Measurements from ENCODE around the gene VSNL1.

The VSNL1 gene

GRCh38 chr2:17627434-17627833 lies 86.9 kb downstream of the VSNL1 start:
- TF ChIP-seq, protein P1, sequence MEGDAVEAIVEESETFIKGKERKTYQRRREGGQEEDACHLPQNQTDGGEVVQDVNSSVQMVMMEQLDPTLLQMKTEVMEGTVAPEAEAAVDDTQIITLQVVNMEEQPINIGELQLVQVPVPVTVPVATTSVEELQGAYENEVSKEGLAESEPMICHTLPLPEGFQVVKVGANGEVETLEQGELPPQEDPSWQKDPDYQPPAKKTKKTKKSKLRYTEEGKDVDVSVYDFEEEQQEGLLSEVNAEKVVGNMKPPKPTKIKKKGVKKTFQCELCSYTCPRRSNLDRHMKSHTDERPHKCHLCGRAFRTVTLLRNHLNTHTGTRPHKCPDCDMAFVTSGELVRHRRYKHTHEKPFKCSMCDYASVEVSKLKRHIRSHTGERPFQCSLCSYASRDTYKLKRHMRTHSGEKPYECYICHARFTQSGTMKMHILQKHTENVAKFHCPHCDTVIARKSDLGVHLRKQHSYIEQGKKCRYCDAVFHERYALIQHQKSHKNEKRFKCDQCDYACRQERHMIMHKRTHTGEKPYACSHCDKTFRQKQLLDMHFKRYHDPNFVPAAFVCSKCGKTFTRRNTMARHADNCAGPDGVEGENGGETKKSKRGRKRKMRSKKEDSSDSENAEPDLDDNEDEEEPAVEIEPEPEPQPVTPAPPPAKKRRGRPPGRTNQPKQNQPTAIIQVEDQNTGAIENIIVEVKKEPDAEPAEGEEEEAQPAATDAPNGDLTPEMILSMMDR (IDR thresholded peaks at IDR 0.05; ENCODE audit: insufficient read depth, low read length, poor library complexity, severe bottlenecking), result no peak
- Histone ChIP-seq H3K4me3 (replicated peaks; ENCODE audit: low read depth, low read length) (no peak overlapping the region), H3K27me3 (replicated peaks; ENCODE audit: control insufficient read depth, insufficient read depth, low read length) (no peaks in the 10 kb centered on the region), H3K36me3 (ENCODE audit: control insufficient read depth, insufficient read depth, low read length) (no peaks in the 10 kb centered on the region)
- no peak for DNase-seq (ENCODE audit: extremely low read depth, insufficient read length)

DNA sequence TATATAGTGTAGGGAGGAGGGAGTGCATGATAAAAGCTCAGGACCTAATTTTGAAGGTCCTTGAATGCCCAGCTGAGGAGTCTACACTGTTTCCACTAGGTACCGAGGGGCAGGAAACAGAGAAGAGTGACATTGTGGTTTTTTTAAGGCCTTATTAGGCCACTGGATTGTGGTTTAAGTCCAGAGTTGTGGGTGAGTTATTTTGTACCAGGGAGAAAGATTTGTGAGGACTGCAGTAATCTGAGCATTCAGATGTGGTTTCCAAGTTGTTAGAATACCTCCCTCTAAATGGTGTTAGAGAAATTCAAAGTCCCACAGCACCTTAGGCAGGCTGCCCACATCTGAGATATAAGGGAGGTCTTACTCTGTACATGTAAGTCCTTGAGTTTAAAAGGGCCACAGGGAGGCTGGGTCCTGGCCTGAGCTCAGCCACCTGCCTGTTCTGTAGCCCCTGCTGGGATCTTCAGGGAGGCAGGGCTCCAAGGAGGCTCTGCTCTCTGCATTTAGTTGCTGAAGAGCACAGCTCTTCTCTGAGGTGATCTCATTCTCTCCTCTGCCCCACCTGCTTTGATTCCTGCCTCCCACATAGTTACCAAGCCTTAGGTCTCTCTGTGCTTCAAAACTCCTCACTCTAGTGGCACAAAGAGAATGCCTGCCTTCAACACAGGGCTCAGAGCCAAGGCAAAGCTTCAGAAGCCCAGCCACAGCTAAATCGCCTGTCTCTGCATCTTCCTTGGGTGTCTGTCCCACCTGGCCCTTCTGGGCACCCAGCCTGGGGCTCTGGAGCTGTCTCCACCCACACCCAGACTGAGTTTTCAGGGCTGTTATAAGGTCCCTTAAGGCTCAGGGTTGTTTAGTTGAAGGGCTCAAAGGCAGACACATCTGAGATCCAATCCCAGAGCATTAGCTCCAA lies 88.1 kb downstream of the VSNL1 start:
- no peak for DNase-seq (ENCODE audit: extremely low read depth, insufficient read length)
- Histone ChIP-seq H3K36me3 (ENCODE audit: control insufficient read depth, insufficient read depth, low read length) (no peaks in the 10 kb centered on the region), H3K4me3 (replicated peaks; ENCODE audit: low read depth, low read length) (no peak overlapping the region), H3K27me3 (replicated peaks; ENCODE audit: control insufficient read depth, insufficient read depth, low read length) (no peaks in the 10 kb centered on the region)
- TF ChIP-seq, protein P1 (IDR thresholded peaks at IDR 0.05; ENCODE audit: insufficient read depth, low read length, poor library complexity, severe bottlenecking), result no peak

DNA sequence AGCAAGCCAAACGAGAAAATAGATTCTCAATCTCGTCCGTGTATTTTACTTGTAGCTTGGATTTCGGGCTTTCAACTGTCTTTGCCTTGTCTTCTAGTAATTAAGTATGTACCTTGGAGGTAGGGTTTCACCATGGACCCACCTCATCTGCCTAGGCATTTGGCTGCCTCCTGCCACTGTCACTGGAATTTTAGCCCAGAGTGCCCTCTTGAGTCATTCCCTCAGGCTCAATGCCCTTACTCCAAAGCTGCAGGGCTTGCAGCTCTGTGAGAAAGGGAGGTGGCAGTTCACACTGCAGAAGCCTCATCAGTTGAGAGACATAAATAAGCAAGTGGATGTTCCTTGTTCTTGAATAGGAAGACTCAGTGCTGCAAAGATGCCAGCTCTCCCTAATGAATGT lies 89.6 kb downstream of the VSNL1 start:
- no peaks in the 10 kb centered on the region for H3K36me3 ChIP-seq (ENCODE audit: control insufficient read depth, insufficient read depth, low read length)
- TF ChIP-seq, protein P1 (IDR thresholded peaks at IDR 0.05; ENCODE audit: insufficient read depth, low read length, poor library complexity, severe bottlenecking), result no peak
- H3K4me3 ChIP-seq (replicated peaks; ENCODE audit: low read depth, low read length), result no peak overlapping the region
- no peaks in the 10 kb centered on the region; the same call in 1 of the 2 replicates for H3K27me3 ChIP-seq (replicated peaks; ENCODE audit: control insufficient read depth, insufficient read depth, low read length)
- DNase-seq (ENCODE audit: extremely low read depth, insufficient read length), result no peak

GRCh38 chr2:17634997-17635396 lies 94.5 kb downstream of the VSNL1 start:
- Histone ChIP-seq H3K36me3 (ENCODE audit: control insufficient read depth, insufficient read depth, low read length) (no peaks in the 10 kb centered on the region), H3K27me3 (replicated peaks; ENCODE audit: control insufficient read depth, insufficient read depth, low read length) (no peaks in the 10 kb centered on the region; the same call in 1 of the 2 replicates), H3K4me3 (replicated peaks; ENCODE audit: low read depth, low read length) (no peak overlapping the region)
- no peak for DNase-seq (ENCODE audit: extremely low read depth, insufficient read length)
- TF ChIP-seq, protein P1 (IDR thresholded peaks at IDR 0.05; ENCODE audit: insufficient read depth, low read length, poor library complexity, severe bottlenecking), result no peak

DNA sequence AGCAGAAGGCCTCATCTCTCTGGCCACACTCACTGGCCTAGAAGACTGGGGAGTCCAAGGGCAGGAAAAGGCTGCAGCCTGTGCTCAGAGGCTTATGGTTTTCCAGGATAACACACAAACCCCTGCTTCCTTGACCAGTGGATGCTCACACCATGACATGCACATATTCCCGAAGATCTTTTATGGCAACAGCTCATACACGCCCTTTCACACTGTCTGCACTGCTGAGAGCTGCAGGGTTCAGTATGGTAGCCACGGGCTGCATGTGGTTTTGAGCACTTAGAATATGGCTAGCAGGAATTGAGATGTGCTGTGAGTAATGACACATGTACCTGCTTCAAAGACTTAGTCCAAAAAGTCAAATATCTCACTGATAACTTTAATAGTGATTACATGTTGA lies 95.8 kb downstream of the VSNL1 start:
- no peaks in the 10 kb centered on the region; the same call in 1 of the 2 replicates for H3K27me3 ChIP-seq (replicated peaks; ENCODE audit: control insufficient read depth, insufficient read depth, low read length)
- H3K36me3 ChIP-seq (ENCODE audit: control insufficient read depth, insufficient read depth, low read length), result no peaks in the 10 kb centered on the region
- no peak for DNase-seq (ENCODE audit: extremely low read depth, insufficient read length)
- no peak overlapping the region for H3K4me3 ChIP-seq (replicated peaks; ENCODE audit: low read depth, low read length)
- TF ChIP-seq, protein P1 (IDR thresholded peaks at IDR 0.05; ENCODE audit: insufficient read depth, low read length, poor library complexity, severe bottlenecking), result no peak
